OCI-LY3 (cell line): Measurements from ENCODE around the gene TMEM164.
A peak's percentile ranks its signal among the peaks of the same experiment; 100 is the strongest.

Experiments used
- H2AFZ ChIP-seq: fragments of 200-600, 300-600 bp; shearing (Covaris generic); 2 replicates; pipeline ENCODE4 v1.6.0; 2014; ENCODE audit warnings: antibody characterized with exemption, low read depth, low read length
- H3K27ac ChIP-seq: fragments of 200-600, 300-600 bp; sonication (generic); 2 replicates; pipeline ENCODE4 v1.5.1; 2014; ENCODE audit warnings: mild to moderate bottlenecking, low read length, moderate library complexity, mixed read lengths
- H3K27me3 ChIP-seq: fragments of 200-600, 300-600 bp; sonication (generic); 2 replicates; pipeline ENCODE4 v1.6.1; 2014; ENCODE audit warnings: low read depth, low read length, mixed read lengths
- H3K36me3 ChIP-seq: fragments of 200-600, 300-600 bp; sonication (generic); replicated peaks from 2 replicates; pipeline ENCODE3; 2014; ENCODE audit warnings: low read depth, low read length, mixed read lengths
- H3K4me1 ChIP-seq: fragments of 300-600, 200-600 bp; sonication (generic); 2 replicates; pipeline ENCODE4 v1.6.1; 2014; ENCODE audit warnings: low read length, mixed read lengths
- H3K4me2 ChIP-seq: fragments of 200-600, 300-600 bp; sonication (generic); 2 replicates; pipeline ENCODE4 v1.6.1; 2014; ENCODE audit warnings: low read length, mixed read lengths
- H3K4me3 ChIP-seq: fragments of 300-600, 200-600 bp; sonication (generic); 2 replicates; pipeline ENCODE4 v1.5.1; 2014; ENCODE audit warnings: antibody characterized with exemption, mild to moderate bottlenecking, low read length, moderate library complexity
- H3K79me2 ChIP-seq: fragments of 300-600, 200-600 bp; shearing (Covaris generic); 2 replicates; pipeline ENCODE4 v1.6.1; 2014; ENCODE audit warnings: mild to moderate bottlenecking, low read length, mixed read lengths
- H3K9ac ChIP-seq: fragments of 300-600, 200-600 bp; shearing (Covaris generic); 2 replicates; pipeline ENCODE4 v1.6.0; 2014; ENCODE audit warnings: mild to moderate bottlenecking, low read length, moderate library complexity
- H3K9me3 ChIP-seq: fragments of 200-600, 300-600 bp; shearing (Covaris generic); 2 replicates; pipeline ENCODE4 v1.6.1; 2014; ENCODE audit warnings: low read length, mixed read lengths; ENCODE audit not compliant: insufficient read depth
- H4K20me1 ChIP-seq: fragments of 200-600, 300-600 bp; sonication (generic); 2 replicates; pipeline ENCODE4 v1.6.1; 2016; ENCODE audit warnings: low read length, mixed read lengths; ENCODE audit not compliant: insufficient read depth
- CTCF ChIP-seq: fragments of 200-600, 300-600 bp; sonication (generic); IDR thresholded peaks from 2 replicates; pipeline ENCODE4 v1.5.1; 2014; ENCODE audit warnings: antibody characterized with exemption, low read length, low read depth
- EZH2phosphoT487 ChIP-seq: fragments of 200-600 bp; shearing (Covaris generic); IDR thresholded peaks from 2 replicates; pipeline ENCODE4 v1.6.1; 2018; ENCODE audit warnings: antibody characterized with exemption, mixed run types, low read depth

TMEM164 gene

GRCh38 chrX:110086916-110087484 is 84.1 kb downstream of the TMEM164 start:
- H3K27me3 ChIP-seq = no peaks in the 10 kb centered on the region
- peaks cover 14% of the 10 kb centered on the region for H4K20me1 ChIP-seq
- H3K9ac ChIP-seq = no peak overlapping the region
- H3K27ac ChIP-seq = no peak overlapping the region
- no peak overlapping the region for H2AFZ ChIP-seq
- H3K4me3 ChIP-seq = no peak overlapping the region
- no peaks in the 10 kb centered on the region for H3K9me3 ChIP-seq
- no peaks in the 10 kb centered on the region for H3K79me2 ChIP-seq
- TF ChIP-seq EZH2phosphoT487 = no peak
- no peak for TF ChIP-seq CTCF
- peaks cover 12% of the 10 kb centered on the region for H3K4me1 ChIP-seq
- H3K4me2 ChIP-seq = no peak overlapping the region
- no peaks in the 10 kb centered on the region for H3K36me3 ChIP-seq

GRCh38 chrX:110087485-110088356 is 84.8 kb downstream of the TMEM164 start:
- Histone ChIP-seq H4K20me1 (peaks cover 14% of the 10 kb centered on the region), H3K4me1 (peaks cover 12% of the 10 kb centered on the region), H3K9ac (no peak overlapping the region), H2AFZ (no peak overlapping the region), H3K4me2 (no peak overlapping the region), H3K36me3 (no peaks in the 10 kb centered on the region), H3K4me3 (no peak overlapping the region), H3K27ac (no peak overlapping the region), H3K9me3 (no peaks in the 10 kb centered on the region), H3K27me3 (no peaks in the 10 kb centered on the region), H3K79me2 (no peaks in the 10 kb centered on the region)
- TF ChIP-seq CTCF (no peak), EZH2phosphoT487 (no peak)

- Histone ChIP-seq H3K27me3 (no peaks in the 10 kb centered on the region), H3K4me2 (peak overlapping the region; percentile 68), H3K9ac (no peak overlapping the region), H3K4me3 (peak overlapping the region; percentile 34), H3K36me3 (no peaks in the 10 kb centered on the region), H3K4me1 (peaks cover 12% of the 10 kb centered on the region), H3K9me3 (no peaks in the 10 kb centered on the region), H2AFZ (no peak overlapping the region), H3K79me2 (no peaks in the 10 kb centered on the region), H3K27ac (peak overlapping the region; percentile 57), H4K20me1 (peaks cover 14% of the 10 kb centered on the region)
- no peak for TF ChIP-seq CTCF
- TF ChIP-seq EZH2phosphoT487 = no peak
Measured at GRCh38 chrX:110089656-110090403, 86.9 kb downstream of the TMEM164 start.

GRCh38 chrX:110097920-110098319 is 95.0 kb downstream of the TMEM164 start:
- Histone ChIP-seq H3K4me2 (no peak overlapping the region), H3K27me3 (no peaks in the 10 kb centered on the region), H3K9ac (no peak overlapping the region)

More at GRCh38 chrX:110097920-110098319, 95.0 kb downstream of the TMEM164 start:
- Histone ChIP-seq H3K9me3 (no peaks in the 10 kb centered on the region), H3K36me3 (no peaks in the 10 kb centered on the region), H3K4me1 (no peaks in the 10 kb centered on the region), H2AFZ (no peak overlapping the region), H3K4me3 (no peak overlapping the region), H3K79me2 (no peaks in the 10 kb centered on the region), H4K20me1 (no peaks in the 10 kb centered on the region), H3K27ac (no peak overlapping the region)
- TF ChIP-seq EZH2phosphoT487 = no peak
